Measurements from ENCODE around the gene ENOPH1. TPM values are rescaled to one million over a fixed set of nuclear protein-coding genes. Genes with fewer than 3 reads are reported as not detected.
A peak's percentile ranks its signal among the peaks of the same experiment; 100 is the strongest.

The ENOPH1 gene
- total and polyA plus RNA-seq, 2 of the 13 experiments (the other 11 are each of a cell fraction or from before 2014, with no cell fraction given) = 15.5 to 64.3 TPM

DNA sequence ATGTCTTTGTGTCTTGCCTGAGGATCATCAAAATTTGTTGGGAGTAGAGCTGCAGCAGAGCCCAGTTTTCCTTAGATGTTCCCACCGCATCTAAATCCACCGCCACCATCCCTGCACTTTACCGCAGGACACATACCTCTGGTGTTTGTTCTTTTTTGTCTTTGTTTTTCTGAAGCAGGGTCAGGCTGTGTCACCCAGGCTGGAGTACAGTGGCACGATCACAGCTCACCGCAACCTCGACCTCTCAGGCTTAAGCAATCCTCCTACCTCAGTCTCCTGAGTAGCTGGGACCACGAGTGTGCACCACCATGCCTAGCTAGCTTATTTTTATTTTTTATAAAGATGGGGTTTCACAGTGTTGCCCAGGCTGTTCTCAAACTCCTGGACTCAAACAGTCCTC, 4.6 kb downstream of the ENOPH1 start (continued):
- TF ChIP-seq, protein P1, sequence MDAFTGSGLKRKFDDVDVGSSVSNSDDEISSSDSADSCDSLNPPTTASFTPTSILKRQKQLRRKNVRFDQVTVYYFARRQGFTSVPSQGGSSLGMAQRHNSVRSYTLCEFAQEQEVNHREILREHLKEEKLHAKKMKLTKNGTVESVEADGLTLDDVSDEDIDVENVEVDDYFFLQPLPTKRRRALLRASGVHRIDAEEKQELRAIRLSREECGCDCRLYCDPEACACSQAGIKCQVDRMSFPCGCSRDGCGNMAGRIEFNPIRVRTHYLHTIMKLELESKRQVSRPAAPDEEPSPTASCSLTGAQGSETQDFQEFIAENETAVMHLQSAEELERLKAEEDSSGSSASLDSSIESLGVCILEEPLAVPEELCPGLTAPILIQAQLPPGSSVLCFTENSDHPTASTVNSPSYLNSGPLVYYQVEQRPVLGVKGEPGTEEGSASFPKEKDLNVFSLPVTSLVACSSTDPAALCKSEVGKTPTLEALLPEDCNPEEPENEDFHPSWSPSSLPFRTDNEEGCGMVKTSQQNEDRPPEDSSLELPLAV (CRISPR knock-in tag; conservative IDR thresholded peaks at IDR 0.05; ENCODE audit: low read depth) = no peak
- TF ChIP-seq NFYC (CRISPR knock-in tag; IDR thresholded peaks at IDR 0.05) = no peak
- no peak for TF ChIP-seq ZNF552 (CRISPR knock-in tag; IDR thresholded peaks at IDR 0.05; ENCODE audit: borderline replicate concordance)
- TF ChIP-seq PAXIP1 (CRISPR knock-in tag; conservative IDR thresholded peaks at IDR 0.05) = peak; percentile 49
- TF ChIP-seq WIZ (CRISPR knock-in tag; IDR thresholded peaks at IDR 0.05) = no peak
- no peak for TF ChIP-seq ZNF747 (CRISPR knock-in tag; IDR thresholded peaks at IDR 0.05; ENCODE audit: borderline replicate concordance)
- no peak for TF ChIP-seq ZNF138 (CRISPR knock-in tag; IDR thresholded peaks at IDR 0.05; ENCODE audit: low read depth)
- no peak for TF ChIP-seq ZFP1 (CRISPR knock-in tag; IDR thresholded peaks at IDR 0.05)
- TF ChIP-seq ZFP82 (CRISPR knock-in tag; IDR thresholded peaks at IDR 0.05; ENCODE audit: borderline replicate concordance) = no peak
- no peak for TF ChIP-seq NKX3-1 (CRISPR knock-in tag; IDR thresholded peaks at IDR 0.05)
- no peak for TF ChIP-seq DZIP1 (CRISPR knock-in tag; IDR thresholded peaks at IDR 0.05)
- no peak for TF ChIP-seq ZNF282 (IDR thresholded peaks at IDR 0.05; ENCODE audit: partially characterized antibody)
- no peak for TF ChIP-seq ZBTB39 (CRISPR knock-in tag; IDR thresholded peaks at IDR 0.05)
- no peak for TF ChIP-seq HNRNPUL1 (IDR thresholded peaks at IDR 0.05; ENCODE audit: low read depth, low read length)
- TF ChIP-seq BCL6 (CRISPR knock-in tag; IDR thresholded peaks at IDR 0.05) = peak; percentile 46
- TF ChIP-seq ZNF160 (CRISPR knock-in tag; IDR thresholded peaks at IDR 0.05) = no peak
- no peak for TF ChIP-seq NPAS2 (CRISPR knock-in tag; IDR thresholded peaks at IDR 0.05; ENCODE audit: borderline replicate concordance)
- TF ChIP-seq NR2F6 (IDR thresholded peaks at IDR 0.05) = peak; percentile 85
- TF ChIP-seq NR2F6 (CRISPR knock-in tag; IDR thresholded peaks at IDR 0.05) = peak; percentile 91
- no peak for TF ChIP-seq CENPBD1 (CRISPR knock-in tag; IDR thresholded peaks at IDR 0.05; ENCODE audit: borderline replicate concordance, low read depth)
- no peak for TF ChIP-seq RBM22 (optimal IDR thresholded peaks at IDR 0.05; ENCODE audit: low read length)
- no peak for TF ChIP-seq ARID2 (CRISPR knock-in tag; IDR thresholded peaks at IDR 0.05; ENCODE audit: borderline replicate concordance)
